Immature natural killer cell (primary cell): Measurements from ENCODE around the gene ARHGEF10L. TPM values are rescaled to one million over a fixed set of nuclear protein-coding genes. Genes with fewer than 3 reads are reported as not detected.

Experiments used
- DNase-seq, 3 donors: peaks; one replicate each; pipeline ENCODE4 v3.0.0; 2022; ENCODE audit warnings: mixed read lengths in 1 of 3
- H3K27ac Mint-ChIP-seq, 6 donors: one replicate each; pipeline ENCODE4 v1.8.0; 2020; ENCODE audit warnings: mixed read lengths in 6 of 6, mild to moderate bottlenecking in 5 of 6, inconsistent platforms in 4 of 6, moderate library complexity in 3 of 6
- H3K27me3 Mint-ChIP-seq, 3 donors: one replicate each; pipeline ENCODE4 v1.8.0; 2020 to 2021; ENCODE audit warnings: low read depth in 3 of 3, mild to moderate bottlenecking in 3 of 3, mixed read lengths in 3 of 3, moderate library complexity in 3 of 3, inconsistent platforms in 1 of 3
- H3K36me3 Mint-ChIP-seq, 3 donors: one replicate each; pipeline ENCODE4 v1.8.0; 2020; ENCODE audit warnings: mixed read lengths in 3 of 3, inconsistent platforms in 2 of 3, mild to moderate bottlenecking in 2 of 3
- H3K4me1 Mint-ChIP-seq, 2 donors: one replicate each; pipeline ENCODE4 v1.8.0; 2020; ENCODE audit warnings: inconsistent platforms in 2 of 2, mild to moderate bottlenecking in 2 of 2, mixed read lengths in 2 of 2, moderate library complexity in 1 of 2
- H3K4me3 Mint-ChIP-seq, 5 donors: one replicate each; pipeline ENCODE4 v1.8.0; 2020; ENCODE audit warnings: mild to moderate bottlenecking in 5 of 5, mixed read lengths in 5 of 5, inconsistent platforms in 3 of 5, moderate library complexity in 3 of 5
- H3K9me3 Mint-ChIP-seq, 6 donors: one replicate each; pipeline ENCODE4 v1.8.0; 2020; ENCODE audit warnings: mild to moderate bottlenecking in 6 of 6, mixed read lengths in 6 of 6, inconsistent platforms in 4 of 6, moderate library complexity in 3 of 6
- polyA plus RNA-seq, 3 donors: library from polyadenylated mRNA; unstranded; fragments of 300-500 nt; fragmentation: Illumina TruSeq; gene quantifications; one replicate each; pipeline ENCODE4 v1.2.3, GENCODE V29; 2021

The ARHGEF10L gene
- polyA plus RNA-seq, 3 donors from 2014 or later, result 0.17 to 0.20 TPM; not detected in 1

DNA sequence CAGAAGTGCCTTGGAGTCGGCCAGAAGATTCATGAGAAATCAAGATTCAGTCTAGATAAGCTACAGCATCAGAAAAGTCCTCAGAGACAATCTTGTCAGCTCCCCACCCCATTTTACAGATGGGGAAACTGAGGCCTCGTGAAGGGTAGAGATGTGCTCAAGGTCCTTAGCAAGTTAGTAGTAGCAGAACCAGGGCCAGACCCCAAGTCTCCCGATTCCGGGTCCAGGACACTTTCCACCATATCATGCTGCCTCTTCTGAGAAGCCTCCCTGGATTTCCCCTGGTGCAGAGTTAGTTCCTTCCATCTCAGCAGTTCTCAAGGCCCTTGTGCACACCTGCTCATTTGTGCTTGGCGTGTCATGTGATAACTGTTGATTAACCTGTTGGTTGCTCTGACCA lies 124.1 kb downstream of the ARHGEF10L start:
- Mint-ChIP-seq H3K27ac (no peak overlapping the region), H3K36me3 (no peaks in the 10 kb centered on the region), H3K4me3 (no peak overlapping the region), H3K4me1 (no peaks in the 10 kb centered on the region), H3K27me3 (peaks cover 0 to 1% (median 0%) of the 10 kb centered on the region in 3 donors), H3K9me3 (no peaks in the 10 kb centered on the region)
- DNase-seq, result no peak

DNA sequence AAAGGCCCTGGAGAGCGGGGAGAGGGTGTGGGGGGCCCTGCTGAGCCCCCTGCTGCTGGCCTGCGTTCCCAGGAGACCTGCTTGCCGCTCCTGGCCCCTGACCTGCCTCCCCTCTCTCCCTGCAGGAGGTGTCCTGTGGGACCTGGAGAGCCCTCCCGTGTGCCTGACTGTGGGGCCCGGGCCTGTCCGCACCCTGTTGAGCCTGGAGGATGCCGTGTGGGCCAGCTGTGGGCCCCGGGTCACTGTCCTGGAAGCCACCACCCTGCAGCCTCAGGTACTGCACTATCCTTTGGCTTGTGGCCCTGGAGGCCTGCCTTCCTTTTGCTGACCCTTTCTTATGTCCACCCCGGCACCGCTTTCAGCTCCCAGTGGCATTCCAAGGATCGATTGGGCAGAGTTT lies 124.8 kb downstream of the ARHGEF10L start:
- H3K4me3 Mint-ChIP-seq, result no peak overlapping the region
- no peaks in the 10 kb centered on the region for H3K4me1 Mint-ChIP-seq
- no peak for DNase-seq
- no peaks in the 10 kb centered on the region for H3K36me3 Mint-ChIP-seq
- peaks cover 0 to 1% (median 0%) of the 10 kb centered on the region in 3 donors for H3K27me3 Mint-ChIP-seq
- H3K9me3 Mint-ChIP-seq, result no peaks in the 10 kb centered on the region
- no peak overlapping the region for H3K27ac Mint-ChIP-seq

DNA sequence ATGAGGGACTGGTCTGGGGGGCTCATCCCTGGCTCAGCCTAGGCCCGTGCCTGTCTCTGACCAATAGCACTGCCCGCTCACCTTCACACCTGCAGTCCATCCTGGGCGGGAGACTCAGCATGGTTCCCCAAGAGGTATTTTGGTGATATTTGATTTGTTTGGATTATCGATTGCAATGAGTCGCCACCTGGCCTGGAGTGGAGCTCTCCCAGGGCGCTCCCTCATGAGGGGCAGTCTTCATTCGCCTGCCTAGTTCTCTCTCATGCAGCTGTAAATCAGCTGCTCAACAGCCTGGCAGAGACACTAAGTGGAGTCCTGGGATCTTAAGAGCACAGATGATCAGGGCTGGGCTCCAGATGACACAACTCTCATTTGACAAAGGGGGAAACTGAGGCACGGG lies 125.6 kb downstream of the ARHGEF10L start:
- no peak overlapping the region for H3K4me3 Mint-ChIP-seq
- no peaks in the 10 kb centered on the region for H3K9me3 Mint-ChIP-seq
- H3K27ac Mint-ChIP-seq, result no peak overlapping the region
- DNase-seq, result no peak
- H3K4me1 Mint-ChIP-seq, result no peaks in the 10 kb centered on the region
- peaks cover 0 to 1% (median 0%) of the 10 kb centered on the region in 3 donors for H3K27me3 Mint-ChIP-seq
- H3K36me3 Mint-ChIP-seq, result no peaks in the 10 kb centered on the region

DNA sequence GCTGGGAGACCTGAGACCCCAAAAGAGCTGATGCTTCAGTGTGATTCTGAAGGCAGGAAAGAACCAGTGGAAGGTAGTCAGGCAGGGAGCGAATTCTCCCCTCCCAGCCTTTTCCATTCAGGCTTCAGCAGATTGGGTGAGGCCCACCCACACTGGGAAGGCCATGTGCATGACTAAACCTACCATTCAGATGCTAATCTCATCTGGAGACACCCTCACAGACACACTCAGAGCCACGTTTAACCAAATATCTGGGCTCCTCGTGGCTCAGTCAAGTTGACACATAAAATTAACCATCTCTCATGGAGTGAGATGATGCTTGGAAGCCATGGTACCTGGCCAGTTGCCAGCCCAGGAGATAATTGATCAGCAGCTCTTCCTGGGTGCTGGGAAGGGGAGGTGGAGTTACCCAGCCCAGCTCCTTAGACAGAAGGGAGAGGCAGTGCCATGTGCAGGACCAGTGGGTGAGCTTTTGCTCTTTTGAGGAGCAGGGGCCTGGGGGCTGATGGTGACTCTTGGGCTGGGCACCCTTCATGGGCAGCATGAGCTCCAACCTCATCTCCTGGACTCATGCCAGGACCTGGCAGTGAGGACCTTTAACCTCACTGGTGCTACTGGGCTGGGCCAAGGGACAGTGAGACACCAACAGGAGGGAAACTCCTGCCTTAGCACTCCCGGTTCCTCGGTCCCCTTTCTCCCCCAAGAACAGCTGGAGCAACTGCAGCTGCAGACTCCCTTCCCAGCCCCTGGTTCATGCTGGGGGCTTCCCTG lies 126.6 kb downstream of the ARHGEF10L start:
- DNase-seq, result no peak
- H3K27me3 Mint-ChIP-seq, result peaks cover 0 to 1% (median 0%) of the 10 kb centered on the region in 3 donors
- H3K36me3 Mint-ChIP-seq, result no peaks in the 10 kb centered on the region
- H3K4me3 Mint-ChIP-seq, result no peak overlapping the region
- H3K9me3 Mint-ChIP-seq, result no peaks in the 10 kb centered on the region
- H3K27ac Mint-ChIP-seq, result no peak overlapping the region
- no peaks in the 10 kb centered on the region for H3K4me1 Mint-ChIP-seq

DNA sequence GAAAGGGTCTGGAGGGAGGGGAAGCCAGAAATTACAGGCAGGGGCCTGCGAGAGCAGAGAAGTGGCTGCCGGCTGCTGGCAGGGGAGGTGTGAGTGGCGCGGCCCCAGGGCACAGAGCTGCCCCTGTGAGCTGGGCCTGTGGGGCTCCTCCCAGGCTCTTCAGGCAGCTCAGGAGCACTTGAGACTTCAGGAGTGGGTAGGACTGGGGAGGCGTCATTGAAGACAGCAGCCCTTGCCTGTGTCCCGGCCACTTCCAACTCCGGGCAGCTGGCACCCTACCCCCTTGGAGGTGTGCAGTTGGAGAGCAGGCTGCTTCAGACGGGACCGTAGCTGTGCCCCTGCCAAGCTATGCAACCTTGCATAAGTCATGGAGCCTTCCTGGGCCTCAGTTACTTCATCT lies 128.1 kb downstream of the ARHGEF10L start:
- Mint-ChIP-seq H3K27ac (no peak overlapping the region), H3K9me3 (no peaks in the 10 kb centered on the region), H3K4me3 (no peak overlapping the region), H3K4me1 (no peaks in the 10 kb centered on the region), H3K27me3 (peaks cover 0 to 1% (median 0%) of the 10 kb centered on the region in 3 donors), H3K36me3 (no peaks in the 10 kb centered on the region)
- DNase-seq, result no peak

DNA sequence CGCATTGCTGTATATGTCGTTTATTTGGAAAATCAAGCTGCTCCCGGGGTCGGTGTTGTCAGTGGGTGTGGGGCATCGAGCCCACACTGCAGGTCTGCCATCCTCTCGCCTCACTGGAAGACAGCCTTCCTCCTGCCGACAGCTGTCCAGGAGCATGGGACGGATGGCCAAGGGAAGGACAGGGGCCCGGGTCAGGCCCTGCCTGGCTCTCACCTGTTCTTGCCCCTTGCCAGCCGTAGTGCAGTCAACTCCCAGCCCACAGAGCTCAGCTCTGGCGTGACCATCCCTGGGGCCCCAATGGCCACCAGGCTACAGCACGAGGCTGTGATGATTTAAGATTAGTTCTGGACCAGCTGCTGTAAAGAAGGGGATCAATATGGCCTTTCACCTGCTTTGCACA lies 128.7 kb downstream of the ARHGEF10L start:
- H3K27me3 Mint-ChIP-seq, result peaks cover 0 to 1% (median 0%) of the 10 kb centered on the region in 3 donors
- H3K9me3 Mint-ChIP-seq, result no peaks in the 10 kb centered on the region
- H3K36me3 Mint-ChIP-seq, result no peaks in the 10 kb centered on the region
- no peak for DNase-seq
- H3K4me3 Mint-ChIP-seq, result no peak overlapping the region
- H3K27ac Mint-ChIP-seq, result no peak overlapping the region
- H3K4me1 Mint-ChIP-seq, result no peaks in the 10 kb centered on the region

DNA sequence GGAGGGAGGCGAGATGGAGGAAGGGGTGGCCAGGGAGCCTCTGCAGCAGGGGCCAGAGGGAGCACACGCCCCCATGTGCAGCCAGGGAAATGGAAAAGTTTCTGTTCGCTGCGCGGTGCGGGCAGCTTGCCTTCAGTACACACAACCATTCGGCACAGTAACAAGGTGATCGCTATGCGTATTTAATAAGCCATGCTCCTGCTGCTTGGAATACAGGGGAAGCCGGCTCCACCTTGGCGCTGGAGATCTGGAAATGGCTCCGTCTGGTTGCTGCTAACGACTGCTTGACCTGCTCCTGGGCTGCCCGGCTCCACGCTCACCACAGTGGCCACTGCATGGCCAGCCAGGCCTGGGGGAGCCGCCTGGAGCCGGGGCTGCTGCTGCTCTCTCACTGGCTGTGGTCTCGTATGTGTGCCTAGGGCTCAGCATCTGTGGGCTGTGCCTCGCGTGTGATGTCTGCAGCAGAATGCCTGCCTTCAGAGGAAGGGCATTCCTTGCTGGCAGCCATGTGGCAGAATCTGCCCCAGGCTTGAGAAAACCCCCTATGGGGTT lies 129.2 kb downstream of the ARHGEF10L start:
- no peak overlapping the region for H3K27ac Mint-ChIP-seq
- H3K4me1 Mint-ChIP-seq, result no peaks in the 10 kb centered on the region
- no peak overlapping the region for H3K4me3 Mint-ChIP-seq
- DNase-seq, result no peak
- no peaks in the 10 kb centered on the region for H3K36me3 Mint-ChIP-seq
- no peaks in the 10 kb centered on the region for H3K9me3 Mint-ChIP-seq
- peaks cover 0 to 1% (median 0%) of the 10 kb centered on the region in 3 donors for H3K27me3 Mint-ChIP-seq

DNA sequence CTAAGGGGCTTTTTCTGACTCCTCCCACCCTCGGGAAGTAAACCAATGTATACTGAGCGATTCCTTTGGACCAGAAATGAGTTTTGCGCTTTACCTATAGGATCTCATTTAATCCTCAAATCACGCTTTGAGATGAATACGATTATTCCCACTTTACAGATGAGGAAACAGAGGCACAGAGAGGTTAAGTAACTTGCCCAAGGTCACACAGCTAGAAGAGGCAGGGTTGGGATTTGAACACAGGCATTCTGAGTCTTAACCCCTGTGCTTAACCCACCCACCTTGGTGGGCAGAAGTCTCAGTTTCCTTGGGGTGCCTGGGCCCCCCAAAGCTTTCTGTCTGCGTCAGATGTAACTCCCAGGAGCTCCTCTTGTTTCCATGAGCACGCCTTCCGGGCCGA lies 129.8 kb downstream of the ARHGEF10L start:
- H3K27me3 Mint-ChIP-seq, result peaks cover 0 to 1% (median 0%) of the 10 kb centered on the region in 3 donors
- no peak for DNase-seq
- H3K36me3 Mint-ChIP-seq, result no peaks in the 10 kb centered on the region
- no peaks in the 10 kb centered on the region for H3K4me1 Mint-ChIP-seq
- H3K27ac Mint-ChIP-seq, result no peak overlapping the region
- H3K9me3 Mint-ChIP-seq, result no peaks in the 10 kb centered on the region
- H3K4me3 Mint-ChIP-seq, result no peak overlapping the region

DNA sequence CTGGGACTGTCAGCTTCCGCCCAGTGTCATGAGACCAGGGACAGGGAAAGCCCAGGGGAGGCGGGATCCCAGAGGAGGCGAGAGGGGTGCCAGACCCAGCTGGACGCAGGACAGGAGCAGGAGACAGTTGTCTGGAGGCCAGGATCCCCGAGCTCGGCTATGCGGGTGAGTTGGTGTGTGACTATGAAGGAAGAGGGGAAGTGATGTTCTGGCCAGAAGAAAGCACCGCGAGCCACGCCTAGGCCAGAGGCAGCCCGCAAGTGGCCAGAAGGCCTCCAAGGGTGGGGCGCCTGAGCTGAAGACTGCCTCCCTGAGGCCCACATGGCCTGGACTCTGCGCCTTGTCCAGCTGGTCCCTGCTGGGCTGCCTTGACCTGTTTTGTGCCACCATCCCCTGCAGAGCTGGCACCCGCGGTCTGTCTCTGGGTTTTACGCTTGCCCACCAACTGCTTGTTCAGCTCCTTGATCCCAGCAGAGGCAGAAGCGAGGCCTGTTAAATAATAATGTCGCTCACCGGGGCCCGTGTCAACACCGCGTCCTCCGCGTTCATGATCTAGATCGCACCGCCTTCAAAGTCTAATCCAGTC lies 130.5 kb downstream of the ARHGEF10L start:
- Mint-ChIP-seq H3K4me3 (no peak overlapping the region), H3K9me3 (no peaks in the 10 kb centered on the region), H3K27me3 (peaks cover 0 to under 1% (median 0%) of the 10 kb centered on the region in 3 donors), H3K4me1 (no peaks in the 10 kb centered on the region), H3K36me3 (no peaks in the 10 kb centered on the region), H3K27ac (no peak overlapping the region)
- DNase-seq, result no peak

DNA sequence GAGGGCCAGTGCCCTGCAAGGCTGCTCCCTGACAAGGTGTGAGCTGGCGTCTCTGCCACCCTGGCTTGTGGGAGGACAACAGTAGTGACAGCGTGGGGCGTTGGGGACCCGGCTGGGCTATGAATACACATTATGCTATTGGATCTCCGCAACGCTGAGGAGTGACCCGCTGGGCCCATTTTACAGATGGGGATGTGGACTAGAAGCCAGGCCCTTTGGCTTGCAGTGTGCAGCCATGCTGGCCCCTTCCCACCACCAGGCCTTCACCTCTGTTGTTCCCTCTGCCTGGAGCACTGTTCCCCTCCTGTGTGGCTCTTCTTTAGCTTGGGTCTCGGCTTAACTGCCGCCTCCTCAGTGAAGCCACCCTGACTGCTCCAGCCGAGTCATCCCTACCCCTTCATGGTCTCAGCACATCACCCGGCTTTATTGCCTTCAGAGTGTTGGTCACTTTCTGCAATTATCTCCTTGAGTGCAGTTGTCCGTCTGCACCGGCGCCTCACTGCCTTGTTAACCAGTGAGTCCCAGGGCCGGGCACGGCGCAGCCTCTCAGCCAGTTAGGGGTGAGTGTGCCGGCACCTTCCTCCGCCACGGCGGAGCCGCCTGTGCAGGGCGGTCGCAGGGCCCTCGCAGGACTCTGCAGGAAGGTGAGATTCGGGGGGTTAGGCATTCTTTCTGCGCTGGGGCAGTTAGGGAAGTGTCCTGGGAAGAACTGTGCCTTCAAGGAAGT lies 131.3 kb downstream of the ARHGEF10L start:
- H3K27me3 Mint-ChIP-seq, result peaks cover 0 to 3% (median 0%) of the 10 kb centered on the region in 3 donors
- no peak overlapping the region for H3K27ac Mint-ChIP-seq
- no peak for DNase-seq
- no peaks in the 10 kb centered on the region for H3K36me3 Mint-ChIP-seq
- no peaks in the 10 kb centered on the region for H3K4me1 Mint-ChIP-seq
- no peak overlapping the region for H3K4me3 Mint-ChIP-seq
- H3K9me3 Mint-ChIP-seq, result no peaks in the 10 kb centered on the region

DNA sequence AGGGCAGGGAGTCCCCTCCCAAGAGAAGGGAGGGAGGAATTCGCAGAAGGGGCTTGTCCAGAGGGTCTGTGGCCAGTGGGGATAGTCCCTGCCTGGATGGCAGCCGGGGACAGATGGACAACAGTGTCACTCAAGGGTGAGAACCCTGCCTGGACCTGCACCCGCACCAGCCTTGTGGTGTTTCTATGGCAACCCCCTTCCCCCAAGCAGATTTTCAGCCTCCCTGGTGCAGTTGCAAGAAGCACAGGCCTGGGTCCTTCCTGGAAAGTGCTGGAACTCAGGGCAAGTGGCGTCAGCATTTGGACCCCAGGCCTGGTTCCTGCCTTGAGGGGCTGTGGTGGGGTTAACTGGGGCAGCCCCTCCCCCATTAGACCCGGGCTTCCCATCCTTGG lies 131.8 kb downstream of the ARHGEF10L start:
- no peaks in the 10 kb centered on the region for H3K4me1 Mint-ChIP-seq
- DNase-seq, result no peak
- H3K27ac Mint-ChIP-seq, result no peak overlapping the region
- H3K36me3 Mint-ChIP-seq, result no peaks in the 10 kb centered on the region
- H3K4me3 Mint-ChIP-seq, result no peak overlapping the region
- H3K9me3 Mint-ChIP-seq, result no peaks in the 10 kb centered on the region
- H3K27me3 Mint-ChIP-seq, result peaks cover 0 to 3% (median 0%) of the 10 kb centered on the region in 3 donors

DNA sequence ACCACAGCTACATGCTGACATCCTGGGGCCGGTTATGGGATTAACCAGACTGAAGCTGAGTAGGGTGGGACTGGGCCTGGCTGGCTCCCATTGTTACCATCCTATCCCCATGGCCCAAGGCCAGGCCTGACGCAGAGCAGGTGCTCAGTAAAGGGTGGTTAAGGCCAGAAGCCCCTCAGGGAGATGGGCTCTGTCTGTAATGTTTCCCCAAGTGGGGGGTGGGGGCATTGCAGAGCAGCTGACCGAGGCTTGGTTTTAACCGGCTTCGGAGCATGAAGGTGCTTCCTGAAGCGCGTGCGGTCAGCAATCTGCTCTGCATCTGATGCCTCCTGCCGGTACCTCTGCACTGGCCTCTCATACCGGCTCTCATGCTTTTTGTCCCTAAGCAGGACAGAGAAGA lies 132.2 kb downstream of the ARHGEF10L start:
- Mint-ChIP-seq H3K4me3 (no peak overlapping the region), H3K36me3 (no peaks in the 10 kb centered on the region), H3K9me3 (no peaks in the 10 kb centered on the region), H3K27me3 (peaks cover 0 to 3% (median 0%) of the 10 kb centered on the region in 3 donors), H3K4me1 (no peaks in the 10 kb centered on the region), H3K27ac (no peak overlapping the region)
- DNase-seq, result no peak

DNA sequence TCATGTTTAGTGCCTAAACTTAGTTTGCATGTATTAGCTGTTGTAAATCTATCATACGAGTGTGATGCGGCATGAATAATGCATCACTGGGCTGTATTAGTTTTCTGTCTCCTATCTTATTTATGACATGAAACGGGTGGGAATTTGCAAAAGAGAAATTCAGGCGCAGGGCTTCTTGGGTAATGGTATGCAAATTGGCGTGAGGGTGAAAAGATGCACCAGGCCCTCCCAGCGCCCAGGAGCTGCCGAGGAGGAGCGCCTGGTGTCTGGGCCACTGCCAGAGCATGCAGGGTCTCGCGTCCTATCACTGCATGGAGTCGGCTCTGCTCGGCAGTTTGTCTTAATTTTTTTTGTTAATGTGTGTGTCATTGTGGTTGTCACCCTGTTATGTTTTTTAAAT lies 132.7 kb downstream of the ARHGEF10L start:
- Mint-ChIP-seq H3K9me3 (no peaks in the 10 kb centered on the region), H3K27ac (no peak overlapping the region), H3K36me3 (no peaks in the 10 kb centered on the region), H3K4me3 (no peak overlapping the region), H3K27me3 (peaks cover 0 to 3% (median 0%) of the 10 kb centered on the region in 3 donors), H3K4me1 (no peaks in the 10 kb centered on the region)
- DNase-seq, result no peak
